Muscle of leg (tissue), 11 donors: ENCODE measurements around the gene CRY1. TPM values are rescaled to one million over a fixed set of nuclear protein-coding genes. Genes with fewer than 3 reads are reported as not detected.
"Not testable (repeated sequence)": the region's sequence is repeated elsewhere in the genome, so short reads cannot be mapped to it uniquely, and the experiment has no call there.

ENCODE experiments used
- DNase-seq: peaks from one replicate; pipeline ENCODE4 v3.0.0; 2013
- H3K27ac ChIP-seq: one replicate; pipeline ENCODE4 v1.5.1; 2013; ENCODE audit warnings: mild to moderate bottlenecking, low read length, control low read depth
- H3K27me3 ChIP-seq: one replicate; pipeline ENCODE4 v1.6.1; 2013; ENCODE audit warnings: low read length; ENCODE audit not compliant: control insufficient read depth, insufficient read depth
- H3K36me3 ChIP-seq: one replicate; pipeline ENCODE4 v1.6.1; 2013; ENCODE audit warnings: low read length; ENCODE audit not compliant: control insufficient read depth, insufficient read depth
- H3K4me1 ChIP-seq: one replicate; pipeline ENCODE4 v1.6.1; 2013; ENCODE audit warnings: low read length; ENCODE audit not compliant: control insufficient read depth, insufficient read depth
- H3K4me3 ChIP-seq: one replicate; pipeline ENCODE4 v1.5.1; 2013; ENCODE audit warnings: low read length, control low read depth
- H3K9me3 ChIP-seq: replicated peaks from 2 replicates; pipeline ENCODE4 v1.6.1; 2013; ENCODE audit warnings: low read depth, low read length; ENCODE audit not compliant: control insufficient read depth
- WGBS: methylation state at CpG from one replicate; pipeline ENCODE4 v1.1.5; 2013; ENCODE audit warnings: missing lambda C conversion rate; ENCODE audit not compliant: insufficient coverage; 5-methylcytosine and 5-hydroxymethylcytosine counted together
- polyA plus RNA-seq, 8 donors: library from polyadenylated mRNA; unstranded; fragments of 120-200 nt; gene quantifications; one replicate each; pipeline versions ENCODE4 v1.2.1 to v1.2.3, GENCODE V29; 2013; ENCODE audit warnings: inconsistent platforms in 1 of 8, low replicate concordance in 1 of 8; ENCODE audit not compliant: insufficient read length in 8 of 8, insufficient read depth in 1 of 8
- total RNA-seq: library from RNA; stranded (reverse); fragments of 120-200 nt; gene quantifications from one replicate; pipeline ENCODE4 v1.2.4, GENCODE V29; 2013

Gene CRY1
- total and polyA plus RNA-seq, 9 donors = 9.4 to 23.6 (median 17.3) TPM

GRCh38 chr12:107080299-107080698 is 13.1 kb downstream of the CRY1 start:
- no peaks in the 10 kb centered on the region for H3K27me3 ChIP-seq
- no peak for DNase-seq
- H3K4me3 ChIP-seq = no peak overlapping the region
- H3K4me1 ChIP-seq = no peaks in the 10 kb centered on the region
- no peaks in the 10 kb centered on the region for H3K36me3 ChIP-seq
- no peak overlapping the region for H3K27ac ChIP-seq
- 79% methylated on average over 4 of the region's 6 CpGs for WGBS
- H3K9me3 ChIP-seq = no peaks in the 10 kb centered on the region

- WGBS = 57% methylated on average over 1 of the region's 2 CpGs
- Histone ChIP-seq H3K4me3 (no peak overlapping the region), H3K9me3 (no peaks in the 10 kb centered on the region), H3K27me3 (no peaks in the 10 kb centered on the region), H3K4me1 (no peaks in the 10 kb centered on the region), H3K36me3 (no peaks in the 10 kb centered on the region), H3K27ac (no peak overlapping the region)
- DNase-seq = peak; percentile 37
Observed at GRCh38 chr12:107079172-107080011, 14.0 kb downstream of the CRY1 start.

GRCh38 chr12:107073266-107073665 is 20.1 kb downstream of the CRY1 start:
- not testable (repeated sequence) for H3K36me3 ChIP-seq, H3K27me3 ChIP-seq, H3K4me1 ChIP-seq, H3K4me3 ChIP-seq, H3K9me3 ChIP-seq, DNase-seq, H3K27ac ChIP-seq
- 83% methylated on average over 5 of the region's 5 CpGs for WGBS

GRCh38 chr12:107066691-107067090 is 26.7 kb downstream of the CRY1 start:
- WGBS = 95% methylated on average over 2 of the region's 4 CpGs

GRCh38 chr12:107064687-107065086 is 28.7 kb downstream of the CRY1 start:
- Histone ChIP-seq H3K9me3 (peaks cover 3% of the 10 kb centered on the region), H3K27me3 (no peaks in the 10 kb centered on the region), H3K4me1 (no peaks in the 10 kb centered on the region), H3K36me3 (no peaks in the 10 kb centered on the region), H3K4me3 (no peak overlapping the region), H3K27ac (no peak overlapping the region)
- no peak for DNase-seq

More at GRCh38 chr12:107066691-107067090, 26.7 kb downstream of the CRY1 start:
- H3K36me3 ChIP-seq = no peaks in the 10 kb centered on the region
- H3K4me1 ChIP-seq = no peaks in the 10 kb centered on the region
- H3K27ac ChIP-seq = no peak overlapping the region
- no peak for DNase-seq
- no peaks in the 10 kb centered on the region for H3K27me3 ChIP-seq
- H3K4me3 ChIP-seq = no peak overlapping the region
- H3K9me3 ChIP-seq = peaks cover 3% of the 10 kb centered on the region

- no CpG with 5 or more reads among the region's 1 CpG for WGBS
- DNase-seq = no peak
Observed at GRCh38 chr12:107064243-107064642, 29.1 kb downstream of the CRY1 start.

GRCh38 chr12:107058190-107058589 is 35.2 kb downstream of the CRY1 start:
- peaks cover 6% of the 10 kb centered on the region for H3K9me3 ChIP-seq
- no peaks in the 10 kb centered on the region for H3K27me3 ChIP-seq
- no peaks in the 10 kb centered on the region for H3K4me1 ChIP-seq
- no peak overlapping the region for H3K27ac ChIP-seq
- no peaks in the 10 kb centered on the region for H3K36me3 ChIP-seq
- no CpG with 5 or more reads among the region's 2 CpGs for WGBS
- DNase-seq = peak; percentile 25
- no peak overlapping the region for H3K4me3 ChIP-seq

More at GRCh38 chr12:107064243-107064642, 29.1 kb downstream of the CRY1 start:
- no peaks in the 10 kb centered on the region for H3K27me3 ChIP-seq
- no peaks in the 10 kb centered on the region for H3K36me3 ChIP-seq
- H3K4me3 ChIP-seq = no peak overlapping the region
- H3K27ac ChIP-seq = no peak overlapping the region
- peaks cover 3% of the 10 kb centered on the region for H3K9me3 ChIP-seq
- no peaks in the 10 kb centered on the region for H3K4me1 ChIP-seq

- Histone ChIP-seq H3K27me3 (no peaks in the 10 kb centered on the region), H3K36me3 (no peaks in the 10 kb centered on the region), H3K4me1 (no peaks in the 10 kb centered on the region), H3K27ac (no peak overlapping the region), H3K9me3 (peaks cover 8% of the 10 kb centered on the region), H3K4me3 (no peak overlapping the region)
- WGBS = 100% methylated on average over 1 of the region's 4 CpGs
- no peak for DNase-seq
Observed at GRCh38 chr12:107057071-107057834, 36.1 kb downstream of the CRY1 start.

- no peaks in the 10 kb centered on the region for H3K4me1 ChIP-seq
- WGBS = no CpG with 5 or more reads among the region's 2 CpGs
- DNase-seq = no peak
- no peak overlapping the region for H3K27ac ChIP-seq
- H3K4me3 ChIP-seq = no peak overlapping the region
- no peaks in the 10 kb centered on the region for H3K36me3 ChIP-seq
- no peaks in the 10 kb centered on the region for H3K27me3 ChIP-seq
- peaks cover 13% of the 10 kb centered on the region for H3K9me3 ChIP-seq
Observed at GRCh38 chr12:107053709-107054108, 39.6 kb downstream of the CRY1 start.

- H3K36me3 ChIP-seq = no peaks in the 10 kb centered on the region
- no CpG with 5 or more reads among the region's 5 CpGs for WGBS
- H3K27ac ChIP-seq = no peak overlapping the region
- H3K4me3 ChIP-seq = no peak overlapping the region
- no peaks in the 10 kb centered on the region for H3K4me1 ChIP-seq
- H3K27me3 ChIP-seq = no peaks in the 10 kb centered on the region
- DNase-seq = no peak
- peaks cover 17% of the 10 kb centered on the region for H3K9me3 ChIP-seq
Observed at GRCh38 chr12:107045186-107045585, 48.2 kb downstream of the CRY1 start.
